ENCODE results near the gene C10orf53. TPM values are rescaled to one million over a fixed set of nuclear protein-coding genes. Genes with fewer than 3 reads are reported as not detected.

C10orf53 gene
- total and polyA plus RNA-seq, 10 of the 15 experiments (the other 5 are each of a cell fraction or from before 2014, with no cell fraction given) = not detected

DNA sequence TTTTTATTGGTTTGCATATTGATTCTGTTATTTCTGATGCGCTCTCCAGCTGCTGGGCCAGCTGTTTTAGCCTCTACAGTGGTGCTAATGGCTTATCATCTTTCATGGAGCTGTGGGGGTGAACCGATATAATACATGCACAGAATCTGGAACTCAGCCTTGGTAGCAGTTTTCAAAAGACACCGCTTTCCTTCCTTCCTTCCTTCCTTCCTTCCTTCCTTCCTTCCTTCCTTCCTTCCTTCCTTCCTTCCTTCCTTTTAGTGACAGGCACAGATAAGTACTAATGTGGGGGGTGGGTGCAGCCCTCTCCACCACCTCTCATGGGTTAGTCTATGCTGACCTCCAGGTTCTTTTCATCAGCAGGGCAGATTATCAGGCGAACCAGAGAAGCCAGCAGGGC is 31.9 kb upstream of the C10orf53 start:
- H3K27me3 ChIP-seq (replicated peaks in 1 of 2; ENCODE audit: control insufficient read depth in 2 of 2, insufficient read depth in 2 of 2, low read length in 1 of 2) = no peaks in the 10 kb centered on the region
- TF ChIP-seq HCFC1 (IDR thresholded peaks at IDR 0.05; ENCODE audit: low read length) = no peak
- 34% methylated on average over 4 of the region's 4 CpGs for WGBS (ENCODE audit: insufficient coverage, insufficient replicate concordance, low lambda C conversion rate, missing lambda C conversion rate)
- ATAC-seq (no peak), FAIRE-seq (no peak), DNase-seq (ENCODE audit: low read depth, low spot score) (no peak)
- H3K79me2 ChIP-seq (ENCODE audit: control insufficient read depth, insufficient read depth, low read length) = no peaks in the 10 kb centered on the region
- no peaks in the 10 kb centered on the region for H4K20me1 ChIP-seq (ENCODE audit: control insufficient read depth, insufficient read depth)
- CTCF ChIA-PET = no interaction called here
- no peaks in the 10 kb centered on the region for H3K4me1 ChIP-seq (ENCODE audit: control insufficient read depth, insufficient read depth, low read length)
- no peak overlapping the region for H3K27ac ChIP-seq (ENCODE audit: control insufficient read depth, insufficient read depth)
- in situ Hi-C loops (cut with MboI) (no loop called here), intact Hi-C loops (cut with micrococcal nuclease; ENCODE audit: unreplicated experiment) (no loop called here)
- POLR2A ChIA-PET = no interaction called here
- no peak overlapping the region for H3K4me3 ChIP-seq
- no TSS peak for BruUV-seq (replicated peaks)
- SMC1A ChIA-PET (ENCODE audit: uncharacterized antibody, unreplicated experiment) = no interaction called here
- RAD21 ChIA-PET (ENCODE audit: unreplicated experiment) = no interaction called here
- H3K9me3 ChIP-seq (replicated peaks; ENCODE audit: control insufficient read depth, insufficient read depth, low read length) = no peaks in the 10 kb centered on the region
- no peak overlapping the region for H3K4me2 ChIP-seq (ENCODE audit: control insufficient read depth, insufficient read depth)
- no peak overlapping the region for H3K9ac ChIP-seq (ENCODE audit: control insufficient read depth, insufficient read depth, low read length)
- H2AFZ ChIP-seq (ENCODE audit: control insufficient read depth, low read depth, low read length) = no peak overlapping the region
- no peaks in the 10 kb centered on the region for H3K36me3 ChIP-seq (ENCODE audit: control insufficient read depth in 2 of 2, insufficient read depth in 2 of 2, low read length in 1 of 2)

GRCh38 chr10:49647985-49648795 is 31.3 kb upstream of the C10orf53 start:
- H3K79me2 ChIP-seq (ENCODE audit: control insufficient read depth, insufficient read depth, low read length) = no peaks in the 10 kb centered on the region
- SMC1A ChIA-PET (ENCODE audit: uncharacterized antibody, unreplicated experiment) = no interaction called here
- TF ChIP-seq RAD21 (IDR thresholded peaks at IDR 0.05; ENCODE audit: insufficient read depth, low read depth, low read length) (no peak), NFIC (IDR thresholded peaks at IDR 0.05; ENCODE audit: low read depth, low read length) (no peak)
- TF ChIP-seq, protein P1, sequence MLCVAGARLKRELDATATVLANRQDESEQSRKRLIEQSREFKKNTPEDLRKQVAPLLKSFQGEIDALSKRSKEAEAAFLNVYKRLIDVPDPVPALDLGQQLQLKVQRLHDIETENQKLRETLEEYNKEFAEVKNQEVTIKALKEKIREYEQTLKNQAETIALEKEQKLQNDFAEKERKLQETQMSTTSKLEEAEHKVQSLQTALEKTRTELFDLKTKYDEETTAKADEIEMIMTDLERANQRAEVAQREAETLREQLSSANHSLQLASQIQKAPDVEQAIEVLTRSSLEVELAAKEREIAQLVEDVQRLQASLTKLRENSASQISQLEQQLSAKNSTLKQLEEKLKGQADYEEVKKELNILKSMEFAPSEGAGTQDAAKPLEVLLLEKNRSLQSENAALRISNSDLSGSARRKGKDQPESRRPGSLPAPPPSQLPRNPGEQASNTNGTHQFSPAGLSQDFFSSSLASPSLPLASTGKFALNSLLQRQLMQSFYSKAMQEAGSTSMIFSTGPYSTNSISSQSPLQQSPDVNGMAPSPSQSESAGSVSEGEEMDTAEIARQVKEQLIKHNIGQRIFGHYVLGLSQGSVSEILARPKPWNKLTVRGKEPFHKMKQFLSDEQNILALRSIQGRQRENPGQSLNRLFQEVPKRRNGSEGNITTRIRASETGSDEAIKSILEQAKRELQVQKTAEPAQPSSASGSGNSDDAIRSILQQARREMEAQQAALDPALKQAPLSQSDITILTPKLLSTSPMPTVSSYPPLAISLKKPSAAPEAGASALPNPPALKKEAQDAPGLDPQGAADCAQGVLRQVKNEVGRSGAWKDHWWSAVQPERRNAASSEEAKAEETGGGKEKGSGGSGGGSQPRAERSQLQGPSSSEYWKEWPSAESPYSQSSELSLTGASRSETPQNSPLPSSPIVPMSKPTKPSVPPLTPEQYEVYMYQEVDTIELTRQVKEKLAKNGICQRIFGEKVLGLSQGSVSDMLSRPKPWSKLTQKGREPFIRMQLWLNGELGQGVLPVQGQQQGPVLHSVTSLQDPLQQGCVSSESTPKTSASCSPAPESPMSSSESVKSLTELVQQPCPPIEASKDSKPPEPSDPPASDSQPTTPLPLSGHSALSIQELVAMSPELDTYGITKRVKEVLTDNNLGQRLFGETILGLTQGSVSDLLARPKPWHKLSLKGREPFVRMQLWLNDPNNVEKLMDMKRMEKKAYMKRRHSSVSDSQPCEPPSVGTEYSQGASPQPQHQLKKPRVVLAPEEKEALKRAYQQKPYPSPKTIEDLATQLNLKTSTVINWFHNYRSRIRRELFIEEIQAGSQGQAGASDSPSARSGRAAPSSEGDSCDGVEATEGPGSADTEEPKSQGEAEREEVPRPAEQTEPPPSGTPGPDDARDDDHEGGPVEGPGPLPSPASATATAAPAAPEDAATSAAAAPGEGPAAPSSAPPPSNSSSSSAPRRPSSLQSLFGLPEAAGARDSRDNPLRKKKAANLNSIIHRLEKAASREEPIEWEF (IDR thresholded peaks at IDR 0.05; ENCODE audit: insufficient replicate concordance, low read depth, low read length) = no peak
- ATAC-seq (no peak), DNase-seq (ENCODE audit: low read depth, low spot score) (no peak), FAIRE-seq (no peak)
- H4K20me1 ChIP-seq (ENCODE audit: control insufficient read depth, insufficient read depth) = no peaks in the 10 kb centered on the region
- no peak overlapping the region for H3K9ac ChIP-seq (ENCODE audit: control insufficient read depth, insufficient read depth, low read length)
- no peaks in the 10 kb centered on the region for H3K4me1 ChIP-seq (ENCODE audit: control insufficient read depth, insufficient read depth, low read length)
- in situ Hi-C loops (cut with MboI) = no loop called here
- H3K4me2 ChIP-seq (ENCODE audit: control insufficient read depth, insufficient read depth) = no peak overlapping the region
- WGBS (ENCODE audit: insufficient coverage, insufficient replicate concordance, low lambda C conversion rate, missing lambda C conversion rate) = 40% methylated on average over 17 of the region's 18 CpGs
- POLR2A ChIA-PET = no interaction called here
- RAD21 ChIA-PET (ENCODE audit: unreplicated experiment) = no interaction called here
- no peak overlapping the region for H3K27ac ChIP-seq (ENCODE audit: control insufficient read depth, insufficient read depth)
- H2AFZ ChIP-seq (ENCODE audit: control insufficient read depth, low read depth, low read length) = no peak overlapping the region
- no peaks in the 10 kb centered on the region for H3K27me3 ChIP-seq (replicated peaks in 1 of 2; ENCODE audit: control insufficient read depth in 2 of 2, insufficient read depth in 2 of 2, low read length in 1 of 2)
- no peak overlapping the region for H3K4me3 ChIP-seq
- no peaks in the 10 kb centered on the region for H3K9me3 ChIP-seq (replicated peaks; ENCODE audit: control insufficient read depth, insufficient read depth, low read length)
- CTCF ChIA-PET = no interaction called here
- intact Hi-C loops (cut with micrococcal nuclease; ENCODE audit: unreplicated experiment) = no loop called here
- H3K36me3 ChIP-seq (ENCODE audit: control insufficient read depth in 2 of 2, insufficient read depth in 2 of 2, low read length in 1 of 2) = no peaks in the 10 kb centered on the region
- BruUV-seq (replicated peaks) = no TSS peak

Data from GM12878 (cell line).